UCSD-AML1 (cell line): Measurements from ENCODE around the gene HOXC13.

Source experiments
- DNase-seq: peaks from one replicate; lab custom pipeline; 2025; ENCODE audit not compliant: unreplicated experiment; lab: John Stamatoyannopoulos, UW

Gene HOXC13, protein sequence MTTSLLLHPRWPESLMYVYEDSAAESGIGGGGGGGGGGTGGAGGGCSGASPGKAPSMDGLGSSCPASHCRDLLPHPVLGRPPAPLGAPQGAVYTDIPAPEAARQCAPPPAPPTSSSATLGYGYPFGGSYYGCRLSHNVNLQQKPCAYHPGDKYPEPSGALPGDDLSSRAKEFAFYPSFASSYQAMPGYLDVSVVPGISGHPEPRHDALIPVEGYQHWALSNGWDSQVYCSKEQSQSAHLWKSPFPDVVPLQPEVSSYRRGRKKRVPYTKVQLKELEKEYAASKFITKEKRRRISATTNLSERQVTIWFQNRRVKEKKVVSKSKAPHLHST

DNA sequence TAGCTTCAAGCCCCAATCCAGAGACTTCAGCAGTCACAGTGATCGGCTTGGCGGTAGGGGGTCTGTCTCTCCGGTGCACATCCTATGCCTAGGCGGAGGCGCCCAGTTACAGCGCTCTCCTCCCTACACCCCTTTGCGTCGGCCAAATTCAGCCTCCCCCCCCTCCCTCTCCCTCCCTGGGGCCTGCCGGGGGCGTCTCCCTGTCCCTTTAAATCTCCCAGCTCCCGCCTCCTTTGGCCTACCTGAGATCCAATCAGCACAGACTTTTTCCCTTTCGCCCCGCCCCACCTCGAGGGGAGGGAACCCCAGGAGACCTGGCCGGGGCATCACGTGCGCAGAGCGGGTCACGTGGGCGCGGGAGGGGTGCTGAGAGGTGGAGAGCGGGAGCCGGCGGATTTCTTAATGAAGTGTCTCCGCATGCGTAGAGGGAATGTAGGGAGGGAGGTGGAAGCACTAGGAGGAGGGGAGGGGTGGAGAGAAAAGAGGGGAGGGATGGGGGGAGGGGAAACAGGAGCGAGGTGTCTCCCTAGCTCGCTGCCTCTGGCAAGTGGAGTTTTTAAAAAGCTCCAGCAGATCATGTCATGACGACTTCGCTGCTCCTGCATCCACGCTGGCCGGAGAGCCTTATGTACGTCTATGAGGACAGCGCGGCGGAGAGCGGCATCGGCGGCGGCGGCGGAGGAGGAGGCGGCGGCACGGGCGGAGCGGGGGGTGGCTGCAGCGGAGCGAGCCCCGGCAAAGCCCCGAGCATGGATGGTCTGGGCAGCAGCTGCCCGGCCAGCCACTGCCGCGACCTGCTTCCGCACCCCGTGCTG lies at the start of gene HOXC13:
Gene HOXC13 (plus strand): TSS at position 506 of the 815 bp plus-strand sequence. CDS start 76 bp downstream, at position 582.
- DNase-seq: no peak

DNA sequence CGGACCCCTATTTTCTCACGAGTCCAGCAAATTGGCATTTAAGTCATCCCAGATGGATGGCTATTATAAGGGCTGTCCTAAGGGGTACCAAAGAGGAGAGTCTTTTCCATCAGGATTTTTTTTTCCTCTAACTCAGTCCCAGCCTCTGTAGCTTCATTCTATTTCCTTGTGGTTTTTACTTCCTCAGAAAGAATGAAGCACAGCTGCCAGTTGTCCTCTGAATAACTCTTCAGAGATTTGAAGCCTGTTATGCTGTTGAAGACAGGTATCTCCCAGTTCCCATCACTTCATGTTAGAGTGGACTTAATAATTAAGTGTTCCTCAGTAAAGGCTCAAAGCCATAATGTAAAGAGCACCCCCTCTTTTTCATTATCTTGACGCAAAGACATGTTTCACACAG lies 48.5 kb upstream of the HOXC13 start:
- DNase-seq: no peak

GRCh38 chr12:53892762-53893395 lies 45.8 kb upstream of the HOXC13 start:
- DNase-seq: no peak

DNA sequence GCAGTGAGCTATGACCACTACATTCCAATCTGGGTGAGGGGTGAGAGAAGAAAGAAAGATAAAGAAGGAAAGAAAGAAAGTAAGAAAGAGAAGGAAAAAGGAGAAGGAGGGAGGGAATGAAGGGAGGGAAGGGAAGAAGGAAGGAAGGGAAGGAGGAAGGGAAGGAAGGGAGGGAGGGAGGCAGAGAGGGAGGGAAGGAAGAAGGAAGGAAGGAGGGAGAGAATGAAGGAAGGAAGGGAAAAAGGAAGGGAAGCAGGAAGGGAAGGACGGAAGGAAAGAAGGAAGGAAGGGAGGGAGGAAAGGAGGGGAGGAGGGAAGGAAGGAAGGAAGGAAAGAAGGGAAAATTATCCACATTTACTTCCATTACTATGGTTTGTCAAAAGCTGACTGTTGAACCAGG lies 39.4 kb upstream of the HOXC13 start:
- DNase-seq: no peak

GRCh38 chr12:53907103-53907502 lies 31.5 kb upstream of the HOXC13 start:
- no peak for DNase-seq

DNA sequence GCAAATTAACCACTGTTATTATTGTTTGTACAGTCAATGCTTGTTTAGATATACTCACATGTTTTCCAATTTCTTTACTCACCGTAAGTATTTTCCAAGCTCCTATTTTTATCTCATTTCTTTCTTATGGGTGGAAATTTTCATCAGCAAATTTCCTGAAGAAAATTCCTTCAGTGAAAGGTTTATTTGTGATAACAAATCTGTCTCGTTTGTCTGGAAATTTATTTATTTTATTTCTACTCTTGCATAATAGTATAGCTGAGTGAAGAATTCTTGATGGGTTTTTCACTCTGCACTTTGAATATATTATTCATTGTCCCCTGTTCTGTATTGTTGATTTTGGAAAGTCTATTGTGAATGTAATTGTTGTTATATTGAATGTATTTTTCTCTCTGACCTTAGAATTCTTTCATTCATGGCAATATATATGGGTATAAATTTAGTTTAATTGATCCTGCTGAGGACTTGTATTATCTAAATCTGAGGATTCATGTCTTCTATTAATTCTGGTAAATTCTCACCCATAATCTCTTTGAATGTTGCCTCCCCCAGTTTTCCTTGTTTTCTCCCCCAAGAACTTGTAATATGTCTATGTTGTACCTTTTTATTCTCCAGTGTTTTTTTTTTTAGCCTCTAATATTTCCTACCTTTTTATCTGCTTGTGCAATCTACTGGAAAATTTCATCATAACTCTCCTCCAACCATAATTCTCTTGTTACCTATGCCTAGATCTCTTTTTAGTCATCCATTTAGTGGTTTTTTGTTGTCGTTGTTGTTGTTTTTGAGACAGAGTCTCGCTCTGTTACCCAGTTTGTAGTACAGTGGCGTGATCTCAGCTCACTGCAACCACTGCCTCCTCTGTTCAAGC lies 21.6 kb upstream of the HOXC13 start:
- DNase-seq: no peak

- no peak for DNase-seq
Measured at GRCh38 chr12:53924521-53925405, 13.9 kb upstream of the HOXC13 start.

GRCh38 chr12:53927220-53928029 lies 11.2 kb upstream of the HOXC13 start:
- DNase-seq: no peak

DNA sequence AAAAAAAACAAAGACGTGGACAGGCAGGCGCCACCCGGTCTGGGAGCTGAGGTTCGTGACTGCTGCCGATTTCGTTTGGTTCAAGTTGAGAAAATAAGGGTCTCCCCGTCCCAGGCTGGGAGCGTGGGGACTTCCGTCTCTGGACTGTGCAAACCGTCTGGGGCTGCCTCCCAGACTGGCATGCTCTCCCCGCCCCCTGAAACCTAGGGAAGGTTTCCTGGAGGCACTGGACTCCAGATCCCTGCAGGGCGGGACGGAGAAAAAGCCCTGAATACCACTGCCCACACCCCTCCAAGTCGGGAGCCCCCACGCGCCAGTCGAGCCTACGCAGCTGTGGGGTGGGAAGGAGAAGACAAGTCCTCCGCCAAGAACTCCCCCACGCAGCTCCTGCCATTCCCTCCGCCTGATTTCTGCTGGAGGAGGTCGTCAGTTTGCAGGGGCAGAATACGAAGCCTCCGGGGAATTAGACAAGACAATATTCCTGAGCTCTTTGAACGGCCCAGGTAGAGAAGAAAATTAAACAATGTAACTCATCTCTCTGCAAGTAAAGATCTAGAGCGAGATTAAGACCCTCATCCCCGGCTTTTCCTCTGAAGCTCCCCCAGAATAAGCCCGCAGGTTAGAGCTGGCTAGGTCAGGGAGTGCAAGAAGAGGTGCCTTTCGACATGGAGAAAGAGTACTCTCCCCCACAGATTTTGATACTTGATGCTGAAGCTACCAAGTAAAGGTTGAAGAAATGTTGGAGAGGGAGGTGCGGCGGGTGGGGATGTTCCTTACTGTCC lies 10.4 kb upstream of the HOXC13 start:
- no peak for DNase-seq

DNA sequence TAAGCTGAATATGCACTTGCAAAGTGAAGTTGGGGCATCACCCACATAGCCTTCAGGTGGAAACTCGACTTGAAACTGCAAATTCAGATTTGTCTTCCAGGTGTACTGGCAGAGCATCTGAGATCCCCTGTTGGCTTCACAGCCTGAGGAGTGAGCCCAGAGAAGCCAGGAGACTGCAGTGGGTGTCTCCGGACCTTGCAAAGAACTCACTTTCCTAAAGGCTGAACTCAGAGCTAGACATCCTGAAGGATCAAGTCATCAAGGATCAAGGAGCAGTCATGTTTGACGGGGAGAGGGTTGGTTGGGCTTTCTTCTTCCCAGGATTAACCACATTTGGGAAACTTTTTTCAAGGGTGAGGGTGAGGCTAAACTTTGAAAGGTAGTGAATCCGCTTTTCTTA lies 9.1 kb upstream of the HOXC13 start:
- no peak for DNase-seq

GRCh38 chr12:53930591-53931255 lies 7.9 kb upstream of the HOXC13 start:
- DNase-seq: no peak

GRCh38 chr12:53931844-53932581 lies 6.6 kb upstream of the HOXC13 start:
- DNase-seq: no peak

GRCh38 chr12:53932915-53933314 lies 5.7 kb upstream of the HOXC13 start:
- DNase-seq: no peak

DNA sequence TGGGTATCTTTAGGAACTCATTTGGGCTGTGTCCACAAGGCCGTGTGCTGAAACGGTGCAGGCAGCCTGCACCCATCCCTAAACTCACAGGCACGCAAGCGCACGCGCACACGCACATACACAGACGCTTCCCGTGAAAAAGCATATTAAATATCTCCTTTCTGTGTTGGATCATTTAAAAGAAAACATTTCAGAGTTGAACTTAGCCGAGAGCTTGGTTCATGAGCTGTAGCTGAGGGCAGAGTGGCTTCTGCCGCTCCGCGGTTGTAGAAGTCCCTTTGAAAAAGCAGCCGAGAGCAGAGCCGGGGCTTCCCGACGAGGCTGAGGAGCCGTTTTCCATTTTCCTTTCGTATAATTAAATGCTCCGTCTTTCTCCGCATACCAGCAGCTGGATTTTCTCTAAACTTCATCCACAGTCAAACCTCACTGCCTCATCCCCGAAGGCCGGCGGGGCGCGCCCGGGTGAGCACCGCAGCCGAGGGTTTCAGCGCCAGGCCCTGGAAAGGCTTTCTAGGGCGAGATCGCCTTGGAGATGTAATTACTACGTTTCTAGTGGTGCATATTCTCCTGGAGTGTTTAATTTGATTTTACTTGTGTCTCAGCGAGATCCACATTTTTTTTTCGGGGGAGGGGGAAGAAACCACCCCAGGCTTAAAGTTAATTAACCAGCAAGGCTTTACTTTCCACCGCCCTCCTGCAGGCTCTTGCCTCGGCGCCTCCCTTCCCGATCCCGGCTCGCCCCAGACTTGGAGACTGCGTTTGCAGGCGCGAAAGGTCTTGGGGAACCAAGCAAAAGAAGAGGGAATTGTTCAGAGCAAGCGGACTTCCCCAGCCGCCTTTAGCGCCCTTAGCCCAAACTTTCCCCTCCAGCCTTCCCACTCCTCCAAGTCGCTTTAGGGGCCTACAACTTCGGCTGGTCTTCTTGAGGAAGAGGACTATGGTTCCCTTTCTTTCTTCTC lies 3.0 kb upstream of the HOXC13 start:
- no peak for DNase-seq

DNA sequence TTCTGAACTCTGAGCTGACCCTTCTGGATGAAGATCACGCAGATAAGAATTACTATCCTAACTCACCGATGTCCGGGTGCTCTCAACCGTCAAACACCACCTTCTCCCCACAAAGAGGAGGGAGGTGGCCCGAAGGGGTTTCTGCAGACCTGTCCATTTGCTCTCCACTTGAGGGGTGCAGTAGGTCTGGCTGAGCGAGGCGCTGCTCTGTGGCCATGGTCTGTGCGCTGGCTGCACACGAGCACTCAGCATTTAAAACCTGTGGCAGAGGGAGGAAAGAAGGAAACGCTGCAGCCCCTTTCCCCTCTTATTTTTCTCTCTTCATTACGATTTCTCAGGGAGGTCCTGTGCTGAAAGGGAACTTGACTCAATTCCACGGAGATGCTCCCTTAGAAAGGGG lies 1.5 kb upstream of the HOXC13 start:
- no peak for DNase-seq
